ENCODE measurements around the gene TMA7.

Gene TMA7

DNA sequence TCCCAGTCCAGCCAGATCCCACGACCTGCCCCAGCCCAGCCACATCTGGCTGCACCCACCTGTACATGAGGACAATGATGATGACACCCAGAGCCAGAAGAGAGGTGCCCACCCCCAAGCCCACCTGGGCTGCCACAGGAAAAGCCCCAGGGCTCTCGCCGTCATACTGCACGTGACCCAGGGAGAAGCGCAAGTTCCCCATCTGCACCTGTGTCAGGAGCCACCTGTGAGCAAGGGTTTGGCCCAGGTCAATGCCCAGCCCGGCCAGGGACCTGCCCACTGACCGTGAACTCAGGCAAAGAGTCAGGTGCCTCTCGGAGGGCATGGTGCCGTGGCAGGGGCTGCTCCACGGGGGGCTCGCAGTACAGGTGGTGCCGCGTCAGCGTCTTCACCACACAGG, 26.4 kb upstream of the TMA7 start:
- TF ChIP-seq TAF1 (IDR thresholded peaks at IDR 0.05; ENCODE audit: borderline replicate concordance, insufficient read depth, low read length), result no peak
- TF ChIP-seq, protein P1, sequence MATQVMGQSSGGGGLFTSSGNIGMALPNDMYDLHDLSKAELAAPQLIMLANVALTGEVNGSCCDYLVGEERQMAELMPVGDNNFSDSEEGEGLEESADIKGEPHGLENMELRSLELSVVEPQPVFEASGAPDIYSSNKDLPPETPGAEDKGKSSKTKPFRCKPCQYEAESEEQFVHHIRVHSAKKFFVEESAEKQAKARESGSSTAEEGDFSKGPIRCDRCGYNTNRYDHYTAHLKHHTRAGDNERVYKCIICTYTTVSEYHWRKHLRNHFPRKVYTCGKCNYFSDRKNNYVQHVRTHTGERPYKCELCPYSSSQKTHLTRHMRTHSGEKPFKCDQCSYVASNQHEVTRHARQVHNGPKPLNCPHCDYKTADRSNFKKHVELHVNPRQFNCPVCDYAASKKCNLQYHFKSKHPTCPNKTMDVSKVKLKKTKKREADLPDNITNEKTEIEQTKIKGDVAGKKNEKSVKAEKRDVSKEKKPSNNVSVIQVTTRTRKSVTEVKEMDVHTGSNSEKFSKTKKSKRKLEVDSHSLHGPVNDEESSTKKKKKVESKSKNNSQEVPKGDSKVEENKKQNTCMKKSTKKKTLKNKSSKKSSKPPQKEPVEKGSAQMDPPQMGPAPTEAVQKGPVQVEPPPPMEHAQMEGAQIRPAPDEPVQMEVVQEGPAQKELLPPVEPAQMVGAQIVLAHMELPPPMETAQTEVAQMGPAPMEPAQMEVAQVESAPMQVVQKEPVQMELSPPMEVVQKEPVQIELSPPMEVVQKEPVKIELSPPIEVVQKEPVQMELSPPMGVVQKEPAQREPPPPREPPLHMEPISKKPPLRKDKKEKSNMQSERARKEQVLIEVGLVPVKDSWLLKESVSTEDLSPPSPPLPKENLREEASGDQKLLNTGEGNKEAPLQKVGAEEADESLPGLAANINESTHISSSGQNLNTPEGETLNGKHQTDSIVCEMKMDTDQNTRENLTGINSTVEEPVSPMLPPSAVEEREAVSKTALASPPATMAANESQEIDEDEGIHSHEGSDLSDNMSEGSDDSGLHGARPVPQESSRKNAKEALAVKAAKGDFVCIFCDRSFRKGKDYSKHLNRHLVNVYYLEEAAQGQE (IDR thresholded peaks at IDR 0.05; ENCODE audit: insufficient read depth in 1 of 2, low read depth in 2 of 2, low read length in 2 of 2), result no peak
- TF ChIP-seq POLR2AphosphoS5 (IDR thresholded peaks at IDR 0.05; ENCODE audit: low read depth, low read length), result no peak
- TF ChIP-seq FOXP2 (optimal IDR thresholded peaks at IDR 0.05; ENCODE audit: borderline replicate concordance, extremely low read depth, extremely low read length, insufficient read depth), result no peak

DNA sequence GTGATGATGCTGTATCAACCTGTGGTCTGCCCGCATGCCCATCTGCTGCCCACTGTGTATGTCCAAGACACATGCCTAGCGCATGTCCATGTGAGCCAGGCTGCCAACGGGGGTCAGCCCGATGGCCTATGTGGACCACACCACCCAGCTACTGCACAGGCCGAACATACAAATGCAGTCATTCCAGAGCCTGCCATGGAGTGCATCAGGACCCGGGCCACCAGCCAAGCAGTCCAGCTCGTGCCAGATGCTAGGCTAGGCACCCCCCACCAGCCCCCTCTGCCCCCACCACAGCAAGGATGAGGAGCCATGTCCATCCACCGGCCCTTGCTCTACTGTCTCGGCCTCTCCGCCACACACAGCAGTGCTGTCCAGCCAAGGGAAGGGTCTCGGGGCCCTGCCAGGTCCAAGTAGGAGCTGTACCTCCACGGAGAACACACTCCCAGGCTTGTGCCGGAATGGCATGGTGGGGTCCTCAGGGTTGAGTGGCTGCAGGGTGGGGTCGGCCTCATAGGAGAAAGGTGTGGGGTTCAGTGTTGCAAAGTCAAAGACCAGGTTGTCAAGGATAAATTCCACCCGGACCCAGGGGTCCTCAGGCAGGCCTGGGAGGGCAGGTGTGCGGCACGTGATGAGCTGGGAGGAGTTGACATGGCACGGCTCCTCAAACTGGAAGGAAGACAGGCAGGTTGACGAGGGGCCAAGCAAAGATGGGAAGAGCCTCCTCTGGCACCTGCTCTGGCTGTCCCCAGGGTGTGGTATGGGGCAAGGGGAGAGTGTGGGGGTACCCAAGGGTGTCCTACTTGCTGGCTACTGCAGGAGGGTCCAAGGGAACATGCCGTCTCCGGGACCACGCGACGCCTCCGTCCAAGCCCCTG, 25.4 kb upstream of the TMA7 start:
- TF ChIP-seq, protein P1 (IDR thresholded peaks at IDR 0.05; ENCODE audit: insufficient read depth in 1 of 2, low read depth in 2 of 2, low read length in 2 of 2), result no peak
- TF ChIP-seq TAF1 (IDR thresholded peaks at IDR 0.05; ENCODE audit: borderline replicate concordance, insufficient read depth, low read length), result no peak
- TF ChIP-seq POLR2AphosphoS5 (IDR thresholded peaks at IDR 0.05; ENCODE audit: low read depth, low read length), result no peak
- no peak for TF ChIP-seq FOXP2 (optimal IDR thresholded peaks at IDR 0.05; ENCODE audit: borderline replicate concordance, extremely low read depth, extremely low read length, insufficient read depth)
- no peak for TF ChIP-seq SIN3A (IDR thresholded peaks at IDR 0.05; ENCODE audit: borderline replicate concordance, insufficient read depth, low read length)

DNA sequence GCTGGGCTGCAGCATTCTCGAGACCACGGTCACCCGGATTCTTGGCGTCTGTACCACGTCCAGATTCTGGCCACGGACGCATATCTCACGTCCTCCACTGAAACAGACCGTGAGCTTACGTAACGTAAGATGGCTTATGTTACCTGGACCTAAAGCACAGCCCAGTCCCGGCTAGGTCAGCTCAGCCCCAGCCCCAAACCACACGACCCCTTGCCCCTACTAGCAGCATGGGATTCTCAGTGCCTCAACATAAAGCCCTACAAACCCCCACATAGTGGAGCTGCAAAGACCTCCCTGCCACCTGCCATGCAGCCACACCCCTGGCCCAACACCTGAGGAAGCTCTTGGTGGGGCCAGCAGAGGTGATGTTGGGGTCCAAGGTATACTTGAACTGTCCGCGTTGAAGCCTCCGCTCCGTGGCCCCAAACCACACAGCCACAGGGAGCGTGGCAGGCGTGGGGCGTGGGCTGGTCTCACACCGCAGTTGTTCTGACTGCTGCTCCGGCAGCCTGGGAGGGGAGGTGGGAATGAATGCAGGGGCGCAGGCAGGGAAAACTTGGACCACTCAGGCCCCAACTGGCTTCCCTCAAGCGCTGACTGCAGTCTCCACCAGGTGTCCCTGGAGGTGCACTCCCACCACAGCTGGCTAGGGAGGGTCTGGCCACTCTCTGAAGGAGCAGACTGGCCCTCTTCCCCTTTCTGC, 24.7 kb upstream of the TMA7 start:
- TF ChIP-seq FOXP2 (optimal IDR thresholded peaks at IDR 0.05; ENCODE audit: borderline replicate concordance, extremely low read depth, extremely low read length, insufficient read depth), result no peak
- no peak for TF ChIP-seq SIN3A (IDR thresholded peaks at IDR 0.05; ENCODE audit: borderline replicate concordance, insufficient read depth, low read length)
- TF ChIP-seq TAF1 (IDR thresholded peaks at IDR 0.05; ENCODE audit: borderline replicate concordance, insufficient read depth, low read length), result no peak
- TF ChIP-seq, protein P1 (IDR thresholded peaks at IDR 0.05; ENCODE audit: insufficient read depth in 1 of 2, low read depth in 2 of 2, low read length in 2 of 2), result no peak
- TF ChIP-seq POLR2AphosphoS5 (IDR thresholded peaks at IDR 0.05; ENCODE audit: low read depth, low read length), result no peak

DNA sequence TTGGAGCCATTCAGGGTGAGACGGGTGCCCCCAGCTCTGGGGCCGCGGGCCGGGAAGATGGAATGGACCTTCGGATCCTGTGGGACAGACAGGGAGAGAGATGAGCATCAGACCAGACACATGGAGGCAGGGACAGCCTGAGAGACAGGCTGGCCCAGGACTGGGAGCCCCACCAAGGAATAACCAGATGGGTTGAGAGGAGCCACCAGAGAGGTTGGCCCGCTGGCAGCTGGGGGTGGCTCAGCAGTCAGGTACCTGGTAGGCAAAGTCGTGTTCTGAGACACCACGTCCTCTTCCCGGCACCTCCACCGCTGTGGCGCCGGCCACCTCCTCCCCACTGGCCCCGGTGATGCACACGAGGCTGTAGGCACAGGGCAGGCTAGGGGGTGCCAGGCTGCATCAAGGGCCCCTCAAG, 24.0 kb upstream of the TMA7 start:
- TF ChIP-seq, protein P1 (IDR thresholded peaks at IDR 0.05; ENCODE audit: insufficient read depth in 1 of 2, low read depth in 2 of 2, low read length in 2 of 2), result no peak
- TF ChIP-seq TAF1 (IDR thresholded peaks at IDR 0.05; ENCODE audit: borderline replicate concordance, insufficient read depth, low read length) (no peak), FOXP2 (optimal IDR thresholded peaks at IDR 0.05; ENCODE audit: borderline replicate concordance, extremely low read depth, extremely low read length, insufficient read depth) (no peak), SIN3A (IDR thresholded peaks at IDR 0.05; ENCODE audit: borderline replicate concordance, insufficient read depth, low read length) (no peak), POLR2AphosphoS5 (IDR thresholded peaks at IDR 0.05; ENCODE audit: low read depth, low read length) (no peak)

All from PFSK-1 (cell line).